Brain microvascular endothelial cell (primary cell): ENCODE measurements around the gene MTMR2.

Source experiments
- DNase-seq: peaks from one replicate; pipeline ENCODE4 v3.0.0-alpha.2; 2020
- H3K27ac ChIP-seq: fragments of 250-450 bp; sonication (Bioruptor Pico); 2 replicates; pipeline ENCODE4 v1.5.1; 2020; ENCODE audit warnings: mild to moderate bottlenecking, moderate library complexity
- H3K27me3 ChIP-seq: fragments of 250-450 bp; sonication (Bioruptor Pico); replicated peaks from 2 replicates; pipeline ENCODE4 v1.5.1; 2020; ENCODE audit warnings: mild to moderate bottlenecking
- H3K36me3 ChIP-seq: fragments of 250-450 bp; sonication (Bioruptor Pico); replicated peaks from 2 replicates; pipeline ENCODE4 v1.5.1; 2020; ENCODE audit warnings: mild to moderate bottlenecking
- H3K4me3 ChIP-seq: 2 replicates; pipeline ENCODE4 v1.5.1; 2011; ENCODE audit warnings: low read depth, mild to moderate bottlenecking, control low read depth, low read length, moderate library complexity
- in situ Hi-C: cut with HindIII; loops from 2 replicates; pipeline ENCODE4 v1.10.0; 2017; ENCODE audit warnings: low sequenced_read_pairs, low pct_ligation_motif_present
- TF ChIP-seq, protein P1 (sequence below): IDR thresholded peaks from 2 replicates; pipeline ENCODE4 v1.5.1; 2011; ENCODE audit warnings: low read depth, mild to moderate bottlenecking, moderate library complexity, low read length, control low read depth, inconsistent platforms; ENCODE audit errors: missing control alignments

Gene MTMR2

DNA sequence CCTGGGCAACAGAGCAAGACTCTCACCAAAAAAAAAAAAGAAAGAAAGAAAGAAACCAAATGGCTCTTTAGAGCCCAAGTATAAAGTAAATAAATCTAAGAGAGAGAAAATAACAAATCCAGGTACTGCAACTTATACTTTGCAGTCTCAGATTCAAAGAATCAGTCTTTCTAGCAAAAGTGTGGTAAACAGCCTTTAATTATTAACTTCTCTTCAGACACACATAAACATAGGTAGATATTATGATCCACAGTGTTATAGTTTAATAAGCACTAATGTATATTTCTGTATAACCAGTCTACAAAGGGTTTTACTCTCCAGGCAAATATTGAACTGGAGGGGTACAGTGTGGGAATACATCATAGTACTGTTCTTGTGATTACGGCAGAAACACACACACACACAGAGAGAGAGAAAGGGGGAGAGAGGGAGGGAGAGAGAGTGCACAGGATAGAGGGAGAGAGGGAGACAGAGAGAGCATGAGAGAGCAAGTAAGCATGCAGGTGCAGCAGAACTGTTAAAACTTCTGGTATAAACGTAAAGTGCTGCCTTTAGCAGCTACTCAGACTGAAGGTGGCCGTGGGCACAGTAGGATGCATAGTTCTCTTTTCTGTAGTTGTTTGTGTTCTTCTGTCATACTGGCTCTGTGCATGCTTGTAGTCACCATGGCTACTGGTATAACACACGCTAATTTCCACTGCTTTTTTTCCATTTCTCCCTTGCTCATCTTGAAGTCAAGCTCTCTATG, 32.3 kb downstream of the MTMR2 start:
- Histone ChIP-seq H3K27me3 (no peaks in the 10 kb centered on the region), H3K4me3 (no peak overlapping the region), H3K27ac (no peak overlapping the region), H3K36me3 (peaks cover 3% of the 10 kb centered on the region)
- peak; percentile 64 for DNase-seq
- in situ Hi-C loops: no loop called here
- TF ChIP-seq, protein P1, sequence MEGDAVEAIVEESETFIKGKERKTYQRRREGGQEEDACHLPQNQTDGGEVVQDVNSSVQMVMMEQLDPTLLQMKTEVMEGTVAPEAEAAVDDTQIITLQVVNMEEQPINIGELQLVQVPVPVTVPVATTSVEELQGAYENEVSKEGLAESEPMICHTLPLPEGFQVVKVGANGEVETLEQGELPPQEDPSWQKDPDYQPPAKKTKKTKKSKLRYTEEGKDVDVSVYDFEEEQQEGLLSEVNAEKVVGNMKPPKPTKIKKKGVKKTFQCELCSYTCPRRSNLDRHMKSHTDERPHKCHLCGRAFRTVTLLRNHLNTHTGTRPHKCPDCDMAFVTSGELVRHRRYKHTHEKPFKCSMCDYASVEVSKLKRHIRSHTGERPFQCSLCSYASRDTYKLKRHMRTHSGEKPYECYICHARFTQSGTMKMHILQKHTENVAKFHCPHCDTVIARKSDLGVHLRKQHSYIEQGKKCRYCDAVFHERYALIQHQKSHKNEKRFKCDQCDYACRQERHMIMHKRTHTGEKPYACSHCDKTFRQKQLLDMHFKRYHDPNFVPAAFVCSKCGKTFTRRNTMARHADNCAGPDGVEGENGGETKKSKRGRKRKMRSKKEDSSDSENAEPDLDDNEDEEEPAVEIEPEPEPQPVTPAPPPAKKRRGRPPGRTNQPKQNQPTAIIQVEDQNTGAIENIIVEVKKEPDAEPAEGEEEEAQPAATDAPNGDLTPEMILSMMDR: no peak

DNA sequence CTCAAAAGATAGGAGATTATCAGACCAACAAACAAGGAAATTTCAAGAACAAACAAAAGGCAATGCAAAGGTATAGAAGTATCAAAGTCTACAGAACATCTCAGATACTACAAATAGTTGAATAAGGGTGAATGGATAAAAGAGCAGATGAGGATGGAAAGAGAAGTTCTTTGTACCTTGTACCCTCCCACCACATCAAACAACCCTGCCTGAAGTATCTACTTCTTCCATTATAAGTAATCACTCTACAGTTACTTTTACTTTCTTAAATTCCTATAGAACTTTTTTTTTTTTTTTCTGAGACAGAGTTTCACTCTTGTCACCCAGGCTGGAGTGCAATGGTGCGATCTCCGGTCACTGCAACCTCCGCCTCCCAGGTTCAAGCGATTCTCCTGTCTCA, 35.1 kb downstream of the MTMR2 start:
- in situ Hi-C loops: no loop called here
- Histone ChIP-seq H3K4me3 (no peak overlapping the region), H3K36me3 (peaks cover 6% of the 10 kb centered on the region), H3K27me3 (no peaks in the 10 kb centered on the region), H3K27ac (no peak overlapping the region)
- no peak for DNase-seq
- TF ChIP-seq, protein P1: no peak

DNA sequence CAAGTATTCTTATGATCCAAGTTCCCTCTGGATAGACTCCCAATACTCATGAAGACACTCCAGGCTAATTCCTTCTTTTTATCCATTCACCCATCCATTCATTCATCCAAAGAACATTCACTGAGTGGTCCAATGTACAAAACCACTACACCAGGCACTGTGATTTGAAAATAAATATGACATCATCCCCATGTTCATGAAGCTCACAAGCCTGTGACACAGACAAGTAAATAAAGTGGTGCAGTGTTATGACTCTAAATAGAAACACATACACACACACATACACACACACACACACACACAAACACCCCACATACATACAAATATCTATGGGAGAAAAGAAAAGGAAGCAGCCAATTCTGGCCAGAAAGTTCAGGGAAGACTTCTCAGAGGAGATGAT, 35.5 kb downstream of the MTMR2 start:
- no peaks in the 10 kb centered on the region for H3K27me3 ChIP-seq
- in situ Hi-C loops: no loop called here
- TF ChIP-seq, protein P1: no peak
- H3K27ac ChIP-seq: no peak overlapping the region
- peaks cover 6% of the 10 kb centered on the region for H3K36me3 ChIP-seq
- H3K4me3 ChIP-seq: no peak overlapping the region
- no peak for DNase-seq

DNA sequence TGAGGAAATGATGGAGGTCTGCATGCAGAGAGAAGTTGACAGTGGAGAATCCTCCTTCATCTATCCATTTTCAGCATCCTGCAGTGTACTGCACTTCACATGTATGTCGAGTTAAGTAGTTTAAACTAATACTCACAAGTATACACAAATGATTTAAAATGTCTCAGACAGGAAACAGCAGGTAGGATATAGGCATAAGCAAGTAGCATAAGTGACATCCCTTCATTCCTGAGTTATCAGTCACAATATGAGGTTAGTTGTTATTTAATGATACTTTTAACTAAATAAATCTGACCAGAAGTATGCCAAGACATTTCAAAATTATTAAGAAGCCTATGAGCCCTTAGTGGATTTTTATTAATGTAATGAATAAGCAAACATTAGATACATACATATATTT, 37.4 kb downstream of the MTMR2 start:
- TF ChIP-seq, protein P1: no peak
- in situ Hi-C loops: no loop called here
- Histone ChIP-seq H3K27me3 (no peaks in the 10 kb centered on the region), H3K36me3 (peaks cover 6% of the 10 kb centered on the region), H3K27ac (no peak overlapping the region), H3K4me3 (no peak overlapping the region)
- DNase-seq: no peak

DNA sequence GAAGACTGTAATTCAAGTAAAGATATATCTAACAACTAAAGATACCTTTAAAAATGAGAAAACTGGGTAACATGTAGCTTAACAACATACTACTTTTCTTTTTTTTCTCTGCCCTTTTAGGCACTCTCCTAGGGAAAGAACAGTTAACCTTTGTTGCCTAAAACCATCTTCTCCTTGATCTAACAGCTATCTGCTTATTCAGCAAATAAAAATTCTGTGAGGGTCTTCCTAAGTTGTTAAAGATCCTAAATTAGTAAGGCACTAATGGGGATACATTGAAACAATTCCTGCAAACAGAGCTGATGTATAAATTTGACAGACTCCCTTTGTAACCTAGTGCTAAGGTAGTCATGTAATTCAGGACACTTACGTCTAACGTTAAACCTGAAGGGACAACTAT, 39.1 kb downstream of the MTMR2 start:
- Histone ChIP-seq H3K27me3 (no peaks in the 10 kb centered on the region), H3K4me3 (no peak overlapping the region), H3K27ac (peak overlapping the region; percentile 45), H3K36me3 (peaks cover 6% of the 10 kb centered on the region)
- TF ChIP-seq, protein P1: no peak
- in situ Hi-C loops: no loop called here
- DNase-seq: no peak

DNA sequence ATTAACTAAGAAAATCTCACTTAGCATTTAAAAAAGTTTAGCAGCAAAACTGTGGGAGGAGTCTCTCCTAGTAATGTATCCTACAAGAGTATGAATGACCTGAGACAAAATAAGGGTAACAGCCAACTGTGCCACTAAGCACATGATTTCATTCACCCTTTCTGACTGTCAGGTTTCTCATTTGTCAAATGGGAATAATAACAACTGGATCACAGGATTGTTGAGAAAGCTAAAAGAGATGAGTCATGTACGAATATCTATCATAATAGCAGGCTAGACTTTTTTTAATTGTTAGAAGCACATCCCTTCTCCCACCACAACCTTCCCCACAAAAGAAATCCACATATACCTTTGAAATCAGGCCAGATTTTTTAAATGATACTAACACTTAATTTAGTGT, 39.5 kb downstream of the MTMR2 start:
- TF ChIP-seq, protein P1: no peak
- in situ Hi-C loops: no loop called here

More for the DNA sequence above, 39.5 kb downstream of the MTMR2 start:
- no peak overlapping the region for H3K4me3 ChIP-seq
- H3K27ac ChIP-seq: peak overlapping the region; percentile 45
- peak; percentile 31 for DNase-seq
- H3K36me3 ChIP-seq: peaks cover 6% of the 10 kb centered on the region
- H3K27me3 ChIP-seq: no peaks in the 10 kb centered on the region
